Urothelium cell line (cell line): ENCODE measurements around the gene LINC00237.

Experiments
- DNase-seq: peaks from one replicate; pipeline ENCODE4 v3.0.0; 2011; ENCODE audit warnings: low spot score, mixed read lengths
- FAIRE-seq: peaks from 2 replicates; lab custom pipeline; 2011; peaks lifted over from hg19 to GRCh38; lab: Jason Lieb, UNC

Gene LINC00237

GRCh38 chr20:21050710-21051109 is 55.4 kb downstream of the LINC00237 start:
- FAIRE-seq (no peak), DNase-seq (no peak)

GRCh38 chr20:21049305-21049828 is 56.8 kb downstream of the LINC00237 start:
- FAIRE-seq (no peak), DNase-seq (no peak)

GRCh38 chr20:21048841-21049273 is 57.3 kb downstream of the LINC00237 start:
- peak; percentile 37 for DNase-seq

GRCh38 chr20:21047981-21048380 is 58.2 kb downstream of the LINC00237 start:
- DNase-seq (no peak), FAIRE-seq (no peak)

More at GRCh38 chr20:21048841-21049273, 57.3 kb downstream of the LINC00237 start:
- no peak for FAIRE-seq

GRCh38 chr20:21046413-21047070 is 59.6 kb downstream of the LINC00237 start:
- no peak for FAIRE-seq
- no peak for DNase-seq
